H9 (cell line): ENCODE measurements around the gene XXYLT1. TPM values are rescaled to one million over a fixed set of nuclear protein-coding genes. Genes with fewer than 3 reads are reported as not detected.

Experiments
- DNase-seq: peaks from one replicate; pipeline ENCODE4 v3.0.0-alpha.2; 2017
- H2AFZ ChIP-seq: one replicate; pipeline ENCODE4 v1.6.1; 2013; ENCODE audit warnings: mild to moderate bottlenecking, low read length, control low read depth, moderate library complexity
- H2AK5ac ChIP-seq: 2 replicates; pipeline ENCODE4 v1.6.1; 2013; ENCODE audit warnings: low read length, control low read depth, mixed read lengths; ENCODE audit not compliant: insufficient read length
- H2BK120ac ChIP-seq: one replicate; pipeline ENCODE4 v1.6.1; 2013; ENCODE audit warnings: low read depth, mild to moderate bottlenecking, low read length, control low read depth, inconsistent platforms; ENCODE audit not compliant: poor library complexity, severe bottlenecking
- H2BK12ac ChIP-seq: 2 replicates; pipeline ENCODE4 v1.6.1; 2013; ENCODE audit warnings: low read length, control low read depth, mixed read lengths, low read depth; ENCODE audit not compliant: insufficient read length
- H2BK15ac ChIP-seq: 2 replicates; pipeline ENCODE4 v1.6.1; 2013; ENCODE audit warnings: low read depth, low read length, control low read depth
- H2BK20ac ChIP-seq: one replicate; pipeline ENCODE4 v1.6.1; 2013; ENCODE audit warnings: low read depth, mild to moderate bottlenecking, low read length, control low read depth, inconsistent platforms; ENCODE audit not compliant: poor library complexity, severe bottlenecking
- H2BK5ac ChIP-seq: 2 replicates; pipeline ENCODE4 v1.6.1; 2013; ENCODE audit warnings: low read length, control low read depth, mixed read lengths; ENCODE audit not compliant: insufficient read length
- H3K14ac ChIP-seq: 2 replicates; pipeline ENCODE4 v1.6.1; 2013; ENCODE audit warnings: low read length, control low read depth; ENCODE audit not compliant: insufficient read depth
- H3K18ac ChIP-seq: 2 replicates; pipeline ENCODE4 v1.6.1; 2013; ENCODE audit warnings: low read depth, mild to moderate bottlenecking, mixed read lengths, low read length, control low read depth; ENCODE audit not compliant: insufficient read length
- H3K23ac ChIP-seq: 2 replicates; pipeline ENCODE4 v1.6.1; 2013; ENCODE audit warnings: low read length, control low read depth, mixed read lengths, low read depth; ENCODE audit not compliant: insufficient read length
- H3K23me2 ChIP-seq: 2 replicates; pipeline ENCODE4 v1.6.1; 2013; ENCODE audit warnings: low read depth, mild to moderate bottlenecking, mixed read lengths, low read length, control low read depth; ENCODE audit not compliant: insufficient read length, poor library complexity, severe bottlenecking
- H3K27ac ChIP-seq: 2 replicates; pipeline ENCODE4 v1.5.1; 2013; ENCODE audit warnings: low read length, control low read depth, mixed read lengths, low read depth; ENCODE audit not compliant: insufficient read length
- H3K27me3 ChIP-seq: 2 replicates; pipeline ENCODE4 v1.6.1; 2013; ENCODE audit warnings: low read length, control low read depth, inconsistent platforms; ENCODE audit not compliant: insufficient read depth
- H3K4ac ChIP-seq: 2 replicates; pipeline ENCODE4 v1.6.1; 2013; ENCODE audit warnings: low read depth, mild to moderate bottlenecking, control low read depth, inconsistent platforms, low read length, moderate library complexity
- H3K4me1 ChIP-seq: 2 replicates; pipeline ENCODE4 v1.6.1; 2013; ENCODE audit warnings: low read length, control low read depth, inconsistent platforms; ENCODE audit not compliant: insufficient read depth
- H3K4me2 ChIP-seq: 2 replicates; pipeline ENCODE4 v1.6.1; 2013; ENCODE audit warnings: low read length, control low read depth, mixed read lengths; ENCODE audit not compliant: insufficient read length, insufficient read depth
- H3K56ac ChIP-seq: 2 replicates; pipeline ENCODE4 v1.6.1; 2013; ENCODE audit warnings: low read depth, mild to moderate bottlenecking, mixed read lengths, low read length, control low read depth; ENCODE audit not compliant: insufficient read length
- H3K79me1 ChIP-seq: 2 replicates; pipeline ENCODE4 v1.6.1; 2013; ENCODE audit warnings: low read depth, mild to moderate bottlenecking, moderate library complexity, low read length, control low read depth, inconsistent platforms; ENCODE audit not compliant: insufficient read depth, poor library complexity, severe bottlenecking
- H3K79me2 ChIP-seq: 2 replicates; pipeline ENCODE4 v1.6.1; 2013; ENCODE audit warnings: low read length, control low read depth, inconsistent platforms; ENCODE audit not compliant: insufficient read depth
- H3K9ac ChIP-seq: 2 replicates; pipeline ENCODE4 v1.6.1; 2013; ENCODE audit warnings: low read length, control low read depth, mixed read lengths; ENCODE audit not compliant: insufficient read length; ENCODE audit errors: extremely low read depth
- H3K9me3 ChIP-seq: one replicate; pipeline ENCODE4 v1.6.1; 2013; ENCODE audit warnings: low read depth, low read length, inconsistent platforms; ENCODE audit not compliant: control insufficient read depth
- H3T11ph ChIP-seq: one replicate; pipeline ENCODE4 v1.6.1; 2013; ENCODE audit warnings: mild to moderate bottlenecking, low read length, control low read depth, inconsistent platforms
- H4K20me1 ChIP-seq: one replicate; pipeline ENCODE4 v1.6.1; 2013; ENCODE audit not compliant: control insufficient read depth, insufficient read length, insufficient read depth
- H4K5ac ChIP-seq: 2 replicates; pipeline ENCODE4 v1.6.1; 2013; ENCODE audit warnings: low read depth, mild to moderate bottlenecking, mixed read lengths, low read length, control low read depth; ENCODE audit not compliant: insufficient read length
- H4K8ac ChIP-seq: replicated peaks from 2 replicates; pipeline ENCODE4 v1.6.1; 2013; ENCODE audit warnings: low read length, control low read depth, mixed read lengths, low read depth; ENCODE audit not compliant: insufficient read length
- H4K91ac ChIP-seq: 2 replicates; pipeline ENCODE4 v1.6.1; 2013; ENCODE audit warnings: low read depth, mild to moderate bottlenecking, moderate library complexity, mixed read lengths, low read length, control low read depth; ENCODE audit not compliant: insufficient read length
- H3K27ac Mint-ChIP-seq, 3 experiments: 2 replicates in 2 of 3; 3 replicates in 1 of 3; pipeline ENCODE4 v1.8.0; 2020 to 2021; ENCODE audit warnings: mixed read lengths in 3 of 3, mild to moderate bottlenecking in 1 of 3, moderate library complexity in 1 of 3
- H3K27me3 Mint-ChIP-seq: 2 replicates; pipeline ENCODE4 v1.8.0; 2021; ENCODE audit warnings: low read depth, mild to moderate bottlenecking, moderate library complexity, mixed read lengths
- H3K36me3 Mint-ChIP-seq, 3 experiments: 2 replicates in 2 of 3; 3 replicates in 1 of 3; pipeline ENCODE4 v1.8.0; 2020 to 2021; ENCODE audit warnings: low read depth in 3 of 3, mixed read lengths in 3 of 3; ENCODE audit not compliant: insufficient read depth in 1 of 3
- H3K4me1 Mint-ChIP-seq, 2 experiments: 2 replicates each; pipeline ENCODE4 v1.8.0; 2020; ENCODE audit warnings: mixed read lengths in 2 of 2
- H3K4me3 Mint-ChIP-seq, 2 experiments: 2 replicates in 1 of 2; 3 replicates in 1 of 2; pipeline ENCODE4 v1.8.0; 2020 to 2021; ENCODE audit warnings: mild to moderate bottlenecking in 2 of 2, mixed read lengths in 2 of 2, moderate library complexity in 1 of 2
- H3K9me3 Mint-ChIP-seq, 2 experiments: 2 replicates in 1 of 2; 3 replicates in 1 of 2; pipeline ENCODE4 v1.8.0; 2020; ENCODE audit warnings: mild to moderate bottlenecking in 2 of 2, mixed read lengths in 2 of 2, moderate library complexity in 1 of 2
- CTCF ChIP-seq: fragments of 200-600 bp; sonication (generic); conservative IDR thresholded peaks from 3 replicates; pipeline ENCODE4 v1.8.0; 2021; ENCODE audit warnings: antibody characterized with exemption, mild to moderate bottlenecking
- WGBS: extraction: QIAGEN DNeasy Blood & Tissue Kit; methylation state at CpG from one replicate; pipeline ENCODE4 v1.1.7; 2013; ENCODE audit warnings: missing lambda C conversion rate, low lambda C conversion rate, mixed read lengths; ENCODE audit not compliant: insufficient read length; ENCODE audit errors: extremely low coverage; 5-methylcytosine and 5-hydroxymethylcytosine counted together
- total RNA-seq: library from RNA; stranded (reverse); gene quantifications from 2 replicates; pipeline ENCODE4 v1.2.1, GENCODE V29; 2021

The XXYLT1 gene
- total RNA-seq, 1 experiment from 2014 or later, result 22.7 TPM

- no peak for DNase-seq
- no peak overlapping the region for H2AK5ac ChIP-seq
- H3K27ac ChIP-seq, result no peak overlapping the region
- Mint-ChIP-seq H3K27ac (peak overlapping the region in 2 of 3 experiments; percentile 42 to 63; a peak in 2 of 7 replicates), H3K36me3 (no peaks in the 10 kb centered on the region), H3K9me3 (no peaks in the 10 kb centered on the region), H3K27me3 (no peaks in the 10 kb centered on the region), H3K4me3 (no peak overlapping the region), H3K4me1 (peaks cover 5 to 11% of the 10 kb centered on the region in 2 experiments)
- no peak overlapping the region for H3T11ph ChIP-seq
- H2BK12ac ChIP-seq, result no peak overlapping the region
- no peaks in the 10 kb centered on the region for H3K9me3 ChIP-seq
- no CpG with 5 or more reads among the region's 11 CpGs for WGBS
- H2BK120ac ChIP-seq, result no peak overlapping the region
- no peaks in the 10 kb centered on the region for H3K27me3 ChIP-seq
- H2BK5ac ChIP-seq, result no peak overlapping the region
- no peak overlapping the region for H4K5ac ChIP-seq
- no peaks in the 10 kb centered on the region for H4K20me1 ChIP-seq
- no peak overlapping the region for H3K4me2 ChIP-seq
- H3K79me2 ChIP-seq, result no peaks in the 10 kb centered on the region
- no peaks in the 10 kb centered on the region for H3K79me1 ChIP-seq
- no peak for TF ChIP-seq CTCF
- H3K4me1 ChIP-seq, result no peaks in the 10 kb centered on the region
- H4K91ac ChIP-seq, result no peak overlapping the region
- H3K56ac ChIP-seq, result no peak overlapping the region
- no peak overlapping the region for H3K4ac ChIP-seq
- no peak overlapping the region for H4K8ac ChIP-seq
- H3K23ac ChIP-seq, result no peak overlapping the region
- H3K18ac ChIP-seq, result no peak overlapping the region
- no peak overlapping the region for H3K9ac ChIP-seq
- no peak overlapping the region for H2AFZ ChIP-seq
- H3K23me2 ChIP-seq, result no peaks in the 10 kb centered on the region
- H3K14ac ChIP-seq, result no peak overlapping the region
- no peak overlapping the region for H2BK15ac ChIP-seq
- no peak overlapping the region for H2BK20ac ChIP-seq
Measured at GRCh38 chr3:195125646-195126045, 145.3 kb downstream of the XXYLT1 start.
